LNCAP (cell line): ENCODE data around the gene AP3M1.

Experiments used
- CTCF ChIP-seq: fragments of 450-650 bp; IDR thresholded peaks from 2 replicates; pipeline ENCODE4 v1.5.1; 2017; ENCODE audit warnings: mild to moderate bottlenecking

Gene AP3M1, protein sequence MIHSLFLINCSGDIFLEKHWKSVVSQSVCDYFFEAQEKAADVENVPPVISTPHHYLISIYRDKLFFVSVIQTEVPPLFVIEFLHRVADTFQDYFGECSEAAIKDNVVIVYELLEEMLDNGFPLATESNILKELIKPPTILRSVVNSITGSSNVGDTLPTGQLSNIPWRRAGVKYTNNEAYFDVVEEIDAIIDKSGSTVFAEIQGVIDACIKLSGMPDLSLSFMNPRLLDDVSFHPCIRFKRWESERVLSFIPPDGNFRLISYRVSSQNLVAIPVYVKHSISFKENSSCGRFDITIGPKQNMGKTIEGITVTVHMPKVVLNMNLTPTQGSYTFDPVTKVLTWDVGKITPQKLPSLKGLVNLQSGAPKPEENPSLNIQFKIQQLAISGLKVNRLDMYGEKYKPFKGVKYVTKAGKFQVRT

DNA sequence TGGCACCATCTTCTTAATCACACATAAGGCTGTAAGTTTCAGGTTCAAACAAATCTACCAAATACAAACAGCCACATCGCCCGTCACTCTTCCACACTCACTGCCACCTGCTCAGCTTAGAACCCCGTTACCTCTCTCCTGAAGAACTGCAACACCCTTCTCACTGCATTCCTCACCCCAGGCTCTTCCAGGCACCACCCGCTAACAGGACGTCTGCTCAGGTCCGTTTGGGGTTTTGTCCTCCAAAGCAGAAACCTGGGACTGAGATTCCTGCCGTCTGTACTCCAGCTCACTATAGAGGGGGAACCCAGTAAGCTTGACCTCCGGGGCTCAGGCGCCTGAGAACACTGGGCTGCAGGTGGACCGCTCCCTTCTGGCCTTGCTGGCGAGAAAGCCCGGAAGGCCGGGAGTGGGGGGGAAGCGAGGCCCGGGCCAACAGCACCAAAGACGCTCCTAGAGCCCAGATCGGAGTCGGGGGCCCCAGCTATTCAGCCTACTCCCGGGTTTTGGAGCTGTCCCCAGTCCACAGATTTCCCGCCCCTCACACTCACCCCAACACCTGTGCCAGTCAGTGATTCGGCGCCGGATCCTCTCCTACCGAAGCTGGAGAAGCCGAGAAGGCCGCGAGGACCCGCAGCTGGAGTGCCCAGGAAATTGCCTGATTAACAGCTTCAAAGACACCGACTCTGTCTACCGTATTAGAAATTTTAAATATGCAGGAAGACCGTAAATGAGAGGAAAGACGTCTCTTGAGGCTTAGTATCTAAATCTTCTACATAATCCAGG lies at the start of gene AP3M1:
Gene AP3M1 (minus strand): TSS at position 625 of the 786 bp plus-strand sequence. CDS start 12,449 bp downstream, outside the sequence.
- TF ChIP-seq CTCF, result no peak

DNA sequence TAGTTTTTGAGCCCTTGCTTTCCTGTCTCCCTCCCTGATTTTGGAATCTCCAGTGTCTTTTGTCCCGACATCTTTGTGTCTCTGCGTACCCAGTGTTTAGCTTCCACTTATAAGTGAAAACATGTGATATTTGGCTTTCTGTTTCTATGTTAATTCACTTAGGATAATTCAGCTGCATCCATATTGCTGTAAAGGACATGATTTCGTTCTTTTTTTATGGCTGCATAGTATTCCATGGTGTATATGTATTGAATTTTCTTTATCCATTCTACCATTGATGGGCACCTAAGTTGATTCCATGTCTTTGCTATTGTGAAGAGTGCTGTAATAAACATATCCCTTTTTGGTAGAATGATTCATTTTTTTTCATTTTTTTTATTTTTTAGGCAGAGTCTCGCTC lies 48.7 kb upstream of the AP3M1 start:
- TF ChIP-seq CTCF, result no peak

DNA sequence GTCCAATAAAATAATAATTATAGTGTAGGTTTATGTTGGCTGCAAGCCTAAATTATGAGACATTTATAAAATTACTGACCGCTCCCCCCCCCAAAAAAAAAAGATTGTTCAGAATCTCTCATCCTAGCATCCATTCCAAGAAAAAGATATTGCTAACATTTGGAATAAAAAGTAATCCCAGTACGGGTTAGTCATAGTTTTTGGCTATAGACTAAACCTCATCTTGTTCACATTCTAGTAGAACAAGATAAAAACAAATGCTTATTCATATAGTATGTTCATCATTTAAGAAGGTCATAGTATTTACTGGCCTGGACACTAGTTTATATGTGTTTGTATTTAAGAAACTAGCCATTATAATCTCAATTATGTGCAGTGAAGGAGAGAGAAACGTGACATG lies 44.4 kb upstream of the AP3M1 start:
- no peak for TF ChIP-seq CTCF

- TF ChIP-seq CTCF, result no peak
These were observed 43.9 kb upstream of the AP3M1 start for GRCh38 chr10:74194545-74194944.

GRCh38 chr10:74190494-74190893 lies 39.9 kb upstream of the AP3M1 start:
- TF ChIP-seq CTCF, result no peak

DNA sequence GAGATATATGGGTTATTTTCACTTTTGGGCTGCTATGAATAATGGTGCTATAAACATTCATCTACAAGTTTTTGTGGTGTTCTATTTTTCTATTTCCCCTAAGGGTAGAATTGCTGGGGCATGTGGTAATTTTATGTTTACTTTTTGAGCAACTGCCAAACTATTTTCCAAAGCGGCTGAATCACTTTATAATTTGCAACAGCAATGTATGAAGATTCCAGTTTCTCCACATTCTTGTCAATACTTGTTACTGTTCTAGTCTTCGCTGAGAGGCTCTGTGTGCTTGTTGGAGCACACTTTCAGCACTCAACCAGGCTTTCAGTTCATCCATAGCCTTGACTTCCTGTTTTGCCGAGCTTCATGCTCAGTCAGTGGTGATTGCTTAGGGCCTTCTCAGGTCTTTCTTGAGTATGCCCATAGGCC lies 39.4 kb upstream of the AP3M1 start:
- no peak for TF ChIP-seq CTCF

DNA sequence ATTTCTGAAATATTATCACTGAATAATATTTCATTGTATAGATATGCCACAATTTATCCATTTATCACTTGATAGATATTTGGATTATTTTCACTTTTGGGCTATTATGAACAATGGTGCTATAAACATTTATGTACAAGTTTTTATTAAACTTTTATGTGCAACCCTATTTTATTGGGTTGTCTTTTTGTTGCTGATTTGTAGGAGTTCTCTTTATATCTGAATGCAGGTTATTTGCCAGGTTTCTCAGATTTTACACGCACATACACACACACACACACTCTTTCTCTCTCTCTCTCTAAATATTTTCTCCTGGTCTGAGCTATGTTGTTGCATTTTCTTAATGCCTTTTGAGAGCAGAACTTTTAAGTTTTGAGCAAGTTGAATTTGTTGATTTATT lies 36.6 kb upstream of the AP3M1 start:
- TF ChIP-seq CTCF, result no peak
